HG03575 (cell line): Measurements from ENCODE around the gene ANK3.
"Not testable (repeated sequence)": the region's sequence is repeated elsewhere in the genome, so short reads cannot be mapped to it uniquely, and the experiment has no call there.

Source experiments
- ATAC-seq: cut with Tn5 transposase; IDR thresholded peaks from one replicate; pipeline ENCODE4 v1.9.1; 2021; ENCODE audit not compliant: unreplicated experiment, insufficient number of reproducible peaks, low FRiP score; ENCODE audit errors: extremely low read depth

ANK3 gene

DNA sequence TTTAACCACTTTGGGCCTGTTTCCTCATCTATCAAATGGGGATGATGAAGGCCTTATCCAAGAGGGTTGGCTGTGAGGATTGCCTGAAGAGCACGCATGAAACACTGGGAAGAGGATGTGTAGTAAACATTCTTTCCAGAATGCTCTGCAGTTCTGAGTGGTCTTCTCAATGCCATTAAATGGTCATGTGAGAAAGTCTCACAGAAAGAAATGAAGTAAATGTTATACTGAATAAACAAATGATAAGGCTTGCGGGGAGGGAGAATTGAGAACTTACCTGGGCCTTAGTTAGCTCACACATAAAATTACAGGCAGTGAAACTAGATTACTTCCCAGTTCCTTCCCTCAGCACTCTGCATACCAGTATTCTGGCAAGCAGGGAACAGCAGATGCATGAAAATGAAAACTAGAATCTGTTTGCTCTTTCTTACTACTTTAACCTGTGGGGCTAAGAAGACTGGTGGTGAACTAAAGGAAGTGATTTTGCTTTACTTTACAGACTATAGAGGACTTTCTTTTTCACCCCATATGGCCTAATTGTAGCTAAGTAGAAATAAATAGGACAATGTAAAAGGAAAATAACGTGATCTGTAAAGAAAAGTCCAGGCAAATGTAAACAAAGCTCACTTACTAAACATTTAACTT lies 348.1 kb downstream of the ANK3 start:
- ATAC-seq: no peak

DNA sequence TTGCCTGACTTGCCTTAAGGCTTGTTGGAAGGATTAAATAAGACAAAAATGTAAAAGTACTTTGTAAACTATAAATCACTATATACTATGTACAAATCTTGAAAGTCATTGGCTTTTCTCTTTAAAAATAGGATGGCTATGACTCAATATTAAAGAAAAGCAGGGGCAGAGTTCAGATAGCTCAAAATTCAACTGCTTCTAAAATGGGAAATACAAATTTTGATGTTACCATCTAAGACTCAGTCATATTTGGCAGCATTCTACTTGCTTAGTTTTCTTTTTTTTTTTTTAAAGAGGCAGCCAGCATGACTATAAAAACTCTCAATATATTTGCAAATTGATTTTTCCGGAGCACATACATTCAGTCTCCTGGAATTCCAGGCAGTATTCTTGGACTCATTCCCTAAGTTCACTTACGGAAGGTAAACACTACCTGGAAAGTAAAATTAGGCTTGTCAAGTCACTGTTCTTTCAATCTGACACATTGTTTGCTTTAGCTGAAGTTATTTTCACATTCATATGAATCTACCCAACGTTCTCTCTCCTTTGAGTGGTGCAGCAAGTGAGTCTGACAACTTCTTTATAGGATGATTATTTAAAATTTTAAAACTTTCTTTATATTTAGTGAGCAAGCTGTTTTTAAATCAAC lies 349.5 kb downstream of the ANK3 start:
- ATAC-seq: no peak

DNA sequence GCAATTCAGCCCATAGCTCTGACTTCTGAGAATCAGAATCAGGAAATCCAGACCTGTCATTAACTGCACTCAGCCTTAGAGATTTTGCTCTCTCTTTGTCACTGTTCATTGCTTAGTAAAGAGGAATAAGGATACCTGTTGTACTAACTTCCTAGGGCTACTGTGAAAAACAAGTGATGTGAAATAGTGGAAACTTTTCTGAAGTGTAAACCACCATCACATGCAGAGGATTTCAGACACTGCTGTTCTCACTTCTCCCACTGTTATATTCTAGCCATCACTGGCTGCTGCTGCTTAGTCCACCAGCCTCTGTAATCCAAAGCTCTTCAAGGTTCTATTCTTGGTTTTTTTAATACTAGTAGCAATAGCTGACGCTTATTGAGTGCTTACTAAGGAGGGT lies 353.7 kb downstream of the ANK3 start:
- no peak for ATAC-seq

DNA sequence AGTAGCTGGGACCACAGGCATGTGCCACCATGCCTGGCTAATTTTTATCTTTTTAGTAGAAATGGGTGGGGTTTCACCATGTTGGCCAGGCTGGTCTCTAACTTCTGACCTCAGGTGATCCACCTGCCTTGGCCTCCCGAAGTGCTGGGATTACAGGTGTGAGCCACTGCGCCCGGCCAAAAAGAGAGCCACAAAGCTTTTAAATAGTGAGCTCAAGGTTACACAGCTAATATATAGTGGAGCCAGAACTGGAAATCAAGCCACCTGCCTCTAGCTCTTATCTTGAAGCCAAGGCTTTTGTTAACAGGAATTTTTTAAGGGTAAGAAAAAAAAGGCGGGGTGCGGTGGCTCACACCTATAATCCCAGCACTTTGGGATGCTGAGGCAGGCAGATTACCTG lies 354.3 kb downstream of the ANK3 start:
- ATAC-seq: not testable (repeated sequence)

DNA sequence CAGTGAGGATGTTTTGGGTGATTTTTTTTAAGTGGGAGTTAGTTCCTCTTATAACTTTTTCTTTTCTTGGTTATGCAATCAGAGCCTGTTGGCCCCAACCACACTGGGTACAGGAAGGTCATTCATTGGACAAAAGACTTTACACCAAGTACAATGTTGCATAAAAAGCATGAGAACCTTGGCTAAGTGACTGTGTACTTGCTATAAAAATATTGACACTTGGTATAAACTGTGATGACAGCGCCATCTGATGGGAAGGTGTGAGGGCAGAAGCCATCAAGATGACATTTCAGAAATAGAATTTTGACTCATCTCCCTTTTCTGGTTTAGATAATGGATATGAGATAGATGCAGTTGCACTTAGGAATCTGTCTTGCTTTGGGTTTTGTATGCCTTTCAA lies 357.0 kb downstream of the ANK3 start:
- ATAC-seq: no peak

DNA sequence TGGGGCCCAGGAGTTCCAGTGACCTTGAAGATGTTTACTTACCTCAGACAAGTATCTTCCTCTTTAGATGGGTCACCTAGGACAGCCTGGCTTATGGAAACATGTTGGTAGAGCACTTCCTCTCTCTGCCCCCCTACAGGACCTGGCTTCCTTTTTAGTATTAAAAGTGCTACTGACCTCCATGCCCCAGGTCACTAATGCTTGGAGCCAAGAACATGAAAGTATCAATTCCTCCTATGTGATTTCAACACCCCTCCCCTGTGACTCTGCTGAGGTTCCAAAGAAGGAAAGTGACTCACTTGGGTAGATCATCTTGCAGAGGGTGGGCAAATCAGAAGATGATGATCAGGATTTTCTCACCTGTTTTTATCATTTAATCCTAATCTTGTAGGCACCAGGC lies 358.0 kb downstream of the ANK3 start:
- ATAC-seq: peak; percentile 41

DNA sequence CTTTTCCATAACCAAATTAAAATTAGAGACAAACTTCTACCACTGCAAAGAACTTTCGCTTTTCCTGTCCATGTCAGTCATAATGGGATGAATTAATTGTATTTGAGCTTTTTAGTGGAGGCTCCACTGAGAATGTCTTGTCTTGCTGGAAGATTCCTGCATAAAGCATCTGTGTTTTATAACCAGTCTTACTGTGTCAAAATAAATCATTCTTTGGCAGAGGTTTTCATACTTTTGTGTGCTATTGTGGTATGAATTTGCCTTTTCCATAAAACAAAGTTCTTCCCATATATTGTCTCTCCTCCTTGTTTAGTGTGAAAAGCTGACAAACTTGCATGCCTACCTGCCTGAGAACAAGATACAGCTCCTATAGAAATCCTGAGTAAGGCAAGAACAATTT lies 358.5 kb downstream of the ANK3 start:
- no peak for ATAC-seq

DNA sequence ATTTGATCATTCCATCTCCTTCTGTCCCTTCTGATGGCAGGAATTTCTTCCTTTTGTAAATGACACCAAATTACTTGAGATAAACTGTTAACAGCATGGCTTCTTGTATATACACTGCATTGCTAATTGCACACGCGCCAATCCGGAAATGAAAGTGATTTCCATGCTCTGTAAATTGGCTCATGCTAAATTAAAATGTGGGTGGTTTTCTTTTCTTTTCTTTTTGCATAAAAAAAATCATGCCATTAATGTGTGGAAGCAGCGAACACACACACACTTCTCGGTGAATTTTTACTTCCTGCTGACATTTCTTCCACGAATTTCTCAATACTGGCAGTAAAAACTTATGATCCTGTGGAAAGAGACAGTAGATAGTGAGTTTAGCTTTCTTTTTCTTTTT lies 360.2 kb downstream of the ANK3 start:
- ATAC-seq: no peak

DNA sequence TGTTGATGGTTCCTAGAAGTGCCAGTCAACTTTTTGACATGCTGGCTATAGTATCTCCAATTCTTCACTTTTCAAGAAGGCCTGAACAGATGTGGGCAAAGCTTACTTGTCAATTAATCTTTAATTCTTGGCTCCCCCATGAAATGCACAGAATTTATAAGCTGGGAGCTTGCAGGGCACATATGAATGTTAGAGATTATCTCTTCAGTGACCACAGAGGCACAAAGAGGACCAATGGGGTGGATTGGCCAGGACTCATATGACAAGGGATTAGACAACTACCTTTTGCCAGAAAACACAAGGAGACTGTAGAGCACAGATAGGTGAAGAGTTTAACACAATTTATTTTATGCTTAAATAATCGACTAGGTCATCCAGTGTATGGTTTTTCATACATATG lies 361.6 kb downstream of the ANK3 start:
- no peak for ATAC-seq

DNA sequence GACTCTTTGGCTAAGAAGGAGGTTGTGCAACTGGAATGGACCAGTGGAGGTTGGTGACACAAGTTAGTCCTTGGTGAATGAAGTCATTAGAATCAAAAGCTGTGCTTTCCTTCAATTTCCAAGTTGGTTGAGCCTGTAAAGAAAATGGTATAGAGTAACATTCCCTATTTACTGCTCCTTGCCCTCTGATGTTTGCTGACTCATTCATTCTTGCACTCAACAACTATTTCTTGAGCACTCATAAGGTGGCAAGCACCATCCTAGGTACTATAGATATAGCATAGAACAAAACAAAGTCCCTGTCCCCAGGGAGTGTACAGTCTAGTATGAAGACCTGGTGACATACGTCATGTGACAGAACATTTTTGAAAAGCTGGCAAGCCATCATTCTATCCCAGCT lies 364.4 kb downstream of the ANK3 start:
- no peak for ATAC-seq

DNA sequence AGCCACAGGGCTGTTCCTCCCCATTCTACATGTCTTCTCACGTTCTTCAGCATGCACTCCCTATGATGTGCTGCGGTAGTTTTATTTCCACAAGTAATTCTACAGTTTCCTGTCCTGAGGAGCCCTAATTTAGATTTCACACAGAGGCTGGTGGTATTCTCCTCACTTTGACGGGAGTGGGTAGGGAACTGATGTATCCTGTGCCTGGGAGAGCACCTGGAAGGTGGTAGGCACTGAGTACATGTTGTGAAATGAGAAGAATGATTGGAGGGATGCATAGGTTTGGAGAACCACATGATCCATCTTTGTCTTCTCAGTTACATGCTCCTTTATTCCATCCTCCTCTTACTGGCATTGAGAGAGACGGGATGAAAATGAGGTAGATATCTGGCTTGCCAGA lies 365.2 kb downstream of the ANK3 start:
- ATAC-seq: no peak

DNA sequence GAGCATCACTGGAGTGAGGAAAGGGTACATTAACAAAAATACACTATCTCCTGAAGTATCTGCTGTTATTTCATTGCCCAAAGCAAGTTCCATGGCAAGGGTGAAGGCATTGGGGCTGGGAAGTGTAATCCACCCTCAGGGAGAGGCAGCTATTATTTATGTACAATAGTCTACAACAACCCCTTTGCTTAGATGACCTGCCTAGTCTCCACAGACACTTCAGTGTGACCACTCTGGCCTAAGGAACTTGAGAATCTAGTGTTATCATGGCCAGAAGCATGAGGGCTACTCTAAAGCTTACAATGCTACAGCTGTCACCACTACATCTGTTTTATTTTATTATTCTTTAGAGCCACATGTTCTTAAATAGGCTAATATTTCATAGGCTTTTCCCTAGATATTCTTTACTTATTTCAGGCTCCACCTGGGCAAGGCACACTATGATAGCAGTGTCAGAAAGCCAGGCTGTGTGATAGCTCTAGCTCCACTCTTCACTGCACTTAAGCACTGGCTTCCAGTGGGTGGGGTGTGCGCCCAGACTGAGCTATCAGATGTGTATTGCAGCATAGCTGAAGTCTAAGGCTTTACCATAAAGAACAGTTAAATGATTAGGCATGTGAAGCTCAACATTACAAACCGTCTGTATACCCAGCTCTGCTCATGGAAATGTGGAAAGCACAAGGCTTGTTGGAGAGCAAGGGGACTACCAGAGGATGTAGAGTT lies 366.4 kb downstream of the ANK3 start:
- ATAC-seq: no peak

DNA sequence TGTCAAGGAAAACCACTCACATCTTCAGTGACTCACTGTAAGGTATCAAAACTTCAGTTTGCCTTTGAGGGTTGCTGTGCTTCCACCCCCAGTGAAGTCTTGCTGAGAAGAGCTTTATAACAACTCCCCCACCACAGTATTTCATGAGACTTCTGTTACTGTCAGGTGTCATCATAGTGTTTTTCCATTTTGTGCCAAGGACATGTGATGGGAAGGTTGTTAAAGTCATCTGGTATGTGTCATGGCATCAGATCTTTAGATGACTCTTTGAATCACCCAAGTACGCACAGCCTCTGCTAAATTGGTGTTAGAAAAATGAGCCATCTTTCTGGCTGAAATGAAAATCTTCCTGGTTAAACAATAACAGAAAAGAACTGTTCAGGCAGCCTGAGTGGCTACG lies 368.3 kb downstream of the ANK3 start:
- no peak for ATAC-seq

DNA sequence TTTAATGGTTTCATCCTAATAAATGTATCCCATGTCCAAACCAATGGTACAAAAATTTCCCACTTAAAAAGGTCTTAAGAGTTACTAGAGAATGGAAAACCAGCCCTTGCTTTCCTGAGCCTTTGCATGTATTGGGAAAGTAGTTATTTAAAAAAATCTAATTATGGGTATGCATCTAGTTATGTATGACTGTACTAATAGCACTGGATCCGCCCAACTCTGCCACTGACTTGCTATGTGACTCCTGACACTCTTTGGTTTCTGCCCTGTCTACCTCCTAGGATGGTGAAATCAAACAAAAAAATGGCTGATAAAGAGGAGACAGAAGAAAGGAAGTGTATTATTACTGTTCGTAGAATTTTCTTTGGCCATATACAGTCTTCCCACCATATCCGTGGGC lies 372.9 kb downstream of the ANK3 start:
- no peak for ATAC-seq

DNA sequence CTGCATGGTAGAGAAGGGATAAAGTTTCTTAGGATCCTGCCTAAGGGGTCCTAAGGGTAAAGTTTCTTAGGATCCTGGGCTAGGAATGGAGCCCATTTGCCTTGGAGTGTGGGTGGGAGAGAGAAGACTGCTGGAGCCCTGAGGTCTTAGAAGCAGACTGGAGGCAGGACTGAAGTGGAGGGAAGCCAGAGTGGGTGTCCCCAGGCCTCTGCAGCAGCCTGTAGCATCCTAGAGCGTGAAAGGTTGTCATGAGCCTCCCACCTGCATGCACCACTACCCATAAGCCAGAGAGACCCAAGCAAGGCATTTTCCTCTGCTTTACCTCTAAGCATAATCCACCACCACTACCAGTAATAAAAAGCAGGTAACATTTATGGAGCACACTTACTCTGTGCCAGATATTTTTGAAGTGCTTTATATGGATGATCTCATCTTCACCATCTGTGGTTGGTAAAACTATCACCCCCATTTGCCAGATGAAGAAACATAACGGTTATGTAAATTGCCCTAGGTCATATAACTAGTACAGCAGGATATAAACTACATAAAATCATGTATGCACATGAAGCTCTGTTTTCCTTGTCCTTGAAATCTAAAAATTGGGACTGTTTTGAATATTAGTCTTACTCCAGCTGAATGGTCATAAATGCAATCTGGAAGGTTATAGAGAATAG lies 379.8 kb downstream of the ANK3 start:
- ATAC-seq: no peak

DNA sequence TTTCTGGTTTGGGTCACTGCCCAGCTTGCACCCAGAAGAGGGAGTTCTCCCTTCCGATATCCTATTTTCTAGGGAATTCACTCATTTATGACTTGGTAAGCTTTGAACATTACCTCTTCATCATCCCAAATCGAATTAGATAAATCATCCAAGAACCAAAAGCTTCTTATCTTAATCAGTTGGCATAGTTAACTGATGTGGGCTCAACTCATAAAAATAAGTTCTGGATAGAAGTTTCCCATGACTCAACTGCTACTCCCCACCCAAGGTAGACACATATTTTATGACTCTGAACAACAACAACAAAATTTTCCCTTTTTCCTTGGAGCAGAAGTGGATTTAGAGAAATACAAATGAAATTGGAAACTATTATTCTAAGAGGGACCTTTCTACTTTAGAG lies 380.4 kb downstream of the ANK3 start:
- ATAC-seq: no peak

DNA sequence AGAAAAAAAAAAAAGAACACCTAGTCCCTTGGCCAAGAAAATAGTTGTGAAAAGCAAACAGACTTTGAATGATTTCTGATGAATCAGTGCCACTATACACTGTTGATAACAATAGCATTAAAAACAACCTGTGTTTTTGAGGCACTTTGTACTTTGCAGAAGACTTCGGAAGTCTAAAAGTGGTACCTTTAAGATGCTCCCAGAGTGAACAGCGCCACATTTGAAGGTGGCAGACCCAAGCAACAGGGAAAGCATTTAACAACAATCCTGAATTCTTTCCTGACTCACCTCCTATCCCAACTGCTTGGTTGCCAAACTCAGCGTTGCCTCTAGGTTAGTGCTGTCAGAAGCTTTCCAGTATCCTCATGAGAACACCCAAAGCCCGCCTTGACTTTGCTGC lies 380.9 kb downstream of the ANK3 start:
- no peak for ATAC-seq

DNA sequence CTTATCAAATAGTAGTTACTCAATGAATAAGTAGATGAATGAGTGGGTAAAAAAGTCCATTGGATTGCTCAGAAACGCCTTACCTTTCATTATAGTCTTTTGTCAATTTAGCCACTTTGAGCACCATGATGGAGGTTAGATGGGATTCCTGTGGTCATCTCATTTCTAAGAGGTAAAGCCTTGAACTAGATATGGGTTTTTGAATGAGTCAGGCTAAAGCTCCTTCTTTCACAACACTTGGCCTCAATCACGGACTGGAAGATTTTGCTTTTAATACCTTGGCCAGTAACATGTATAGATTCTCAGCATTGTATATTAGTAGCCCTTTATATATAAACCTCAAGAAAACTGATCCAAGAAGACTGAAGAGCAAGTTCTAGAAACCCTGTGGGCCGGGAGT lies 383.6 kb downstream of the ANK3 start:
- no peak for ATAC-seq

DNA sequence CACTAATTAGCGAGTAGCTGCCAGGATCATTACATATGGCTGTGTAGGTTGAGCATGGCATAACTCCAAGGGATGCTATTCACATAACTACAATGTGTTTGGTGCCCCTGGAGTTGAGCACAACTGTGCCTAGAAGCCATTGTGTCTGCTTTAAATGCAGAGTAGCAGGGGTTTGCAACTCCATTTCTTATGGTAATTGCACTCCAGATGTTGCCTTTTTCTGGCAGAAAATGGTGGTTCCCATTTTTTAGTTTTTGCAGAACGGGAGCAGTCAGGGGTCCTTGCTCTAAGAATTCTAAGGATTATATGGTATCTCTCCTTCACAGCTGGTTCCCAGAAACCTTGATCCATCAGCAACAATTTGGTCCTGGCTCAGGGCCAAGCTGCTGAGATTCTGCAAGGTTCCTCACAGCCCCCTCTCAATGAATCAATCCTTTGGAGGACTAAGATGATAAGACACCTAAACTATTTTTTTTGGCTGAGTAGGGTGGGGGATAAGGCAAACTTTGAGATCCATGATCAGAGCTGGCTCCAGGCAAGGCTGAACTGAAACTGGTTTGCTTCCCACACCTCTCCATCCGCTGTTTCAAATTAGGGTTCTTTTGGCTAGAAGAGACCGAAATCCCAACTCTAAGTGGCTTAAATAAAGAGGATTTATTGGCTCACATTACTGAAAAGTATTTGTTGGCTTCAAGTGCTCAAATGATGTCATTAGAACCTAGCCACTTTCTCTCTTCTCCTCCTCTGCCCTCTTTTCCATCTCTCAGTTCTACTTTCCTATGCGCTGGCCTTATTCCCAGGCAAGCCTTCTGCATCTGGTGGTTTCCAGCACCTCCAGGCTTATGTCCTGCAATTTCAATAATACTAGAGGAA lies 385.8 kb downstream of the ANK3 start:
- no peak for ATAC-seq
